Measurements from ENCODE around the gene IL1A.

IL1A gene

GRCh38 chr2:112787294-112787693, 3.0 kb upstream of the IL1A start:
- H2AFZ ChIP-seq (ENCODE audit: low read length): no peak overlapping the region
- TF ChIP-seq EZH2 (IDR thresholded peaks at IDR 0.05; ENCODE audit: borderline replicate concordance, low read length) (no peak), CTCF (IDR thresholded peaks at IDR 0.05; ENCODE audit: low read length) (no peak)
- no peaks in the 10 kb centered on the region for H4K20me1 ChIP-seq (ENCODE audit: insufficient read depth, low read length)
- no peaks in the 10 kb centered on the region for H3K79me2 ChIP-seq (ENCODE audit: insufficient read depth, low read length)
- no peak overlapping the region for H3K4me3 ChIP-seq (ENCODE audit: low read depth, low read length, poor library complexity, severe bottlenecking)
- H3K4me2 ChIP-seq (ENCODE audit: low read length): no peak overlapping the region
- no peaks in the 10 kb centered on the region for H3K9me3 ChIP-seq (ENCODE audit: low read length)
- no peaks in the 10 kb centered on the region for H3K4me1 ChIP-seq (ENCODE audit: insufficient read depth, low read length, severe bottlenecking)
- no peak overlapping the region for H3K9ac ChIP-seq (ENCODE audit: low read length)
- no peaks in the 10 kb centered on the region for H3K27me3 ChIP-seq (ENCODE audit: insufficient read depth, low read length)
- no peak overlapping the region for H3K27ac ChIP-seq (ENCODE audit: low read depth, low read length, poor library complexity, severe bottlenecking)
- no peaks in the 10 kb centered on the region for H3F3A ChIP-seq (ENCODE audit: insufficient read depth, low read length)
- no peaks in the 10 kb centered on the region for H3K36me3 ChIP-seq (ENCODE audit: insufficient read depth, low read length)
- H3K9me2 ChIP-seq (ENCODE audit: low read depth, low read length): no peaks in the 10 kb centered on the region

GRCh38 chr2:112783187-112783714, 1.0 kb downstream of the IL1A start:
- no peak overlapping the region for H3K4me3 ChIP-seq (ENCODE audit: low read depth, low read length, poor library complexity, severe bottlenecking)
- no peaks in the 10 kb centered on the region for H3F3A ChIP-seq (ENCODE audit: insufficient read depth, low read length)
- no peaks in the 10 kb centered on the region for H3K79me2 ChIP-seq (ENCODE audit: insufficient read depth, low read length)
- no peaks in the 10 kb centered on the region for H4K20me1 ChIP-seq (ENCODE audit: insufficient read depth, low read length)
- H3K9me2 ChIP-seq (ENCODE audit: low read depth, low read length): no peaks in the 10 kb centered on the region
- no peaks in the 10 kb centered on the region for H3K36me3 ChIP-seq (ENCODE audit: insufficient read depth, low read length)
- H3K27me3 ChIP-seq (ENCODE audit: insufficient read depth, low read length): no peaks in the 10 kb centered on the region
- no peak overlapping the region for H2AFZ ChIP-seq (ENCODE audit: low read length)
- H3K4me1 ChIP-seq (ENCODE audit: insufficient read depth, low read length, severe bottlenecking): no peaks in the 10 kb centered on the region
- H3K9ac ChIP-seq (ENCODE audit: low read length): no peak overlapping the region
- no peak overlapping the region for H3K27ac ChIP-seq (ENCODE audit: low read depth, low read length, poor library complexity, severe bottlenecking)
- no peak for TF ChIP-seq CTCF (IDR thresholded peaks at IDR 0.05; ENCODE audit: low read length)
- no peak for TF ChIP-seq EZH2 (IDR thresholded peaks at IDR 0.05; ENCODE audit: borderline replicate concordance, low read length)
- no peaks in the 10 kb centered on the region for H3K9me3 ChIP-seq (ENCODE audit: low read length)
- H3K4me2 ChIP-seq (ENCODE audit: low read length): no peak overlapping the region

DNA sequence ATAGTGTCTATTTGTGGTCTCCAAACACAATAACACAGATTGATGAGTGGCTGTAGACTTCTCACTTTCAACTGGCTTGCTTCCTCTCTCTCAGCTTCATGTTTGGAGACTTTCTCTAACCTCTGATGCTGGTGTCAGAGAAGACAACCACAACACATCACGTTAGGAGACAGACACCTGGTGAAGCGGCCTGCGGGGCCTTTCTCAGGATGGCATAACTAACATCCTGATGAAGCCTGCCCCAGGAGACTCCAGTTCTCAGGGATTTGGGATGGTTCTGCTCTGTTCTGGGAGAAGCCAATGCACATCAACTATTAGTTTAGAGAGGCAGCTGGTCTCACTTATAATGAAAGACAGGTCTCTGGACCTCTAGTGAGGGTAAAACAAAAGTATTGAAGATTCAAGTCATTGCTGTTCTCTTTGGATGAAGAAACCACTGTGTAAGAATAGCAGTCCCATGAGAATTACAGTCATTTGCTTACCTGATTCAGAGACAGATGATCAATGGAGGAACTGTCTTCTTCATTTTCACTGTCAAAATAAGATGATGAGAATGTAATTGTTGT, 2.0 kb downstream of the IL1A start:
- H3K27ac ChIP-seq (ENCODE audit: low read depth, low read length, poor library complexity, severe bottlenecking): no peak overlapping the region
- H3K4me2 ChIP-seq (ENCODE audit: low read length): no peak overlapping the region
- no peak overlapping the region for H2AFZ ChIP-seq (ENCODE audit: low read length)
- no peak overlapping the region for H3K4me3 ChIP-seq (ENCODE audit: low read depth, low read length, poor library complexity, severe bottlenecking)
- no peaks in the 10 kb centered on the region for H3K9me3 ChIP-seq (ENCODE audit: low read length)
- H3F3A ChIP-seq (ENCODE audit: insufficient read depth, low read length): no peaks in the 10 kb centered on the region
- H3K27me3 ChIP-seq (ENCODE audit: insufficient read depth, low read length): no peaks in the 10 kb centered on the region
- no peaks in the 10 kb centered on the region for H4K20me1 ChIP-seq (ENCODE audit: insufficient read depth, low read length)
- H3K9me2 ChIP-seq (ENCODE audit: low read depth, low read length): no peaks in the 10 kb centered on the region
- no peak overlapping the region for H3K9ac ChIP-seq (ENCODE audit: low read length)
- H3K79me2 ChIP-seq (ENCODE audit: insufficient read depth, low read length): no peaks in the 10 kb centered on the region
- TF ChIP-seq CTCF (IDR thresholded peaks at IDR 0.05; ENCODE audit: low read length) (no peak), EZH2 (IDR thresholded peaks at IDR 0.05; ENCODE audit: borderline replicate concordance, low read length) (no peak)
- no peaks in the 10 kb centered on the region for H3K36me3 ChIP-seq (ENCODE audit: insufficient read depth, low read length)
- no peaks in the 10 kb centered on the region for H3K4me1 ChIP-seq (ENCODE audit: insufficient read depth, low read length, severe bottlenecking)

Data from OCI-LY1 (cell line).